RWPE1 (cell line): ENCODE results near the gene MTHFD1.
A peak's percentile ranks its signal among the peaks of the same experiment; 100 is the strongest.

Source experiments
- CTCF ChIA-PET: fragments of 350-600 bp; sonication (Branson Sonifier 250); formaldehyde crosslinking; extraction: SDS; loops from one replicate; lab custom pipeline; 2021; lab: Yijun Ruan, JAX
- POLR2A ChIA-PET: fragments of 400-600 bp; formaldehyde crosslinking; extraction: SDS; loops from one replicate; lab custom pipeline; 2020; ENCODE audit warnings: antibody characterized with exemption; ENCODE audit not compliant: low non-redundant PET; lab: Yijun Ruan, JAX
- DNase-seq: peaks from one replicate; pipeline ENCODE4 v3.0.0; 2012; ENCODE audit warnings: low spot score
- H3K27ac ChIP-seq: fragments of 450-650 bp; 2 replicates; pipeline ENCODE4 v1.5.1; 2017
- TF ChIP-seq, protein P1 (sequence below): fragments of 450-650 bp; conservative IDR thresholded peaks from 2 replicates; pipeline ENCODE4 v1.5.1; 2017; ENCODE audit warnings: low read depth, mild to moderate bottlenecking

MTHFD1 gene

DNA sequence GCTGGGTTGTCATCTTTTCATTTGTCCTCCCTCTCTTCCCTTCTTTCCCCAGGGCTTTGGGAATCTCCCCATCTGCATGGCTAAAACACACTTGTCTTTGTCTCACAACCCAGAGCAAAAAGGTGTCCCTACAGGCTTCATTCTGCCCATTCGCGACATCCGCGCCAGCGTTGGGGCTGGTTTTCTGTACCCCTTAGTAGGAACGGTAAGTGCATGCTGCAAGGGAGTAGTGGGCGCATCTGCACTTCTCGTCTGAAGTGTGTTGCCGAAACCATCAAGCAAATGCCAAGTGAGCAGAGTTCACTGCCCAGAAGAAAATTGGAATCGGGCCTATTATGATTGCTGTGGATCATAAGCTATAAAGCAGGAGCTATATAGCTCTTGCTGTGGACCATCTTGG lies 66.5 kb downstream of the MTHFD1 start:
- CTCF ChIA-PET: no interaction called here
- no peak for DNase-seq
- no peak overlapping the region for H3K27ac ChIP-seq
- TF ChIP-seq, protein P1, sequence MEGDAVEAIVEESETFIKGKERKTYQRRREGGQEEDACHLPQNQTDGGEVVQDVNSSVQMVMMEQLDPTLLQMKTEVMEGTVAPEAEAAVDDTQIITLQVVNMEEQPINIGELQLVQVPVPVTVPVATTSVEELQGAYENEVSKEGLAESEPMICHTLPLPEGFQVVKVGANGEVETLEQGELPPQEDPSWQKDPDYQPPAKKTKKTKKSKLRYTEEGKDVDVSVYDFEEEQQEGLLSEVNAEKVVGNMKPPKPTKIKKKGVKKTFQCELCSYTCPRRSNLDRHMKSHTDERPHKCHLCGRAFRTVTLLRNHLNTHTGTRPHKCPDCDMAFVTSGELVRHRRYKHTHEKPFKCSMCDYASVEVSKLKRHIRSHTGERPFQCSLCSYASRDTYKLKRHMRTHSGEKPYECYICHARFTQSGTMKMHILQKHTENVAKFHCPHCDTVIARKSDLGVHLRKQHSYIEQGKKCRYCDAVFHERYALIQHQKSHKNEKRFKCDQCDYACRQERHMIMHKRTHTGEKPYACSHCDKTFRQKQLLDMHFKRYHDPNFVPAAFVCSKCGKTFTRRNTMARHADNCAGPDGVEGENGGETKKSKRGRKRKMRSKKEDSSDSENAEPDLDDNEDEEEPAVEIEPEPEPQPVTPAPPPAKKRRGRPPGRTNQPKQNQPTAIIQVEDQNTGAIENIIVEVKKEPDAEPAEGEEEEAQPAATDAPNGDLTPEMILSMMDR: no peak
- POLR2A ChIA-PET: no interaction called here

DNA sequence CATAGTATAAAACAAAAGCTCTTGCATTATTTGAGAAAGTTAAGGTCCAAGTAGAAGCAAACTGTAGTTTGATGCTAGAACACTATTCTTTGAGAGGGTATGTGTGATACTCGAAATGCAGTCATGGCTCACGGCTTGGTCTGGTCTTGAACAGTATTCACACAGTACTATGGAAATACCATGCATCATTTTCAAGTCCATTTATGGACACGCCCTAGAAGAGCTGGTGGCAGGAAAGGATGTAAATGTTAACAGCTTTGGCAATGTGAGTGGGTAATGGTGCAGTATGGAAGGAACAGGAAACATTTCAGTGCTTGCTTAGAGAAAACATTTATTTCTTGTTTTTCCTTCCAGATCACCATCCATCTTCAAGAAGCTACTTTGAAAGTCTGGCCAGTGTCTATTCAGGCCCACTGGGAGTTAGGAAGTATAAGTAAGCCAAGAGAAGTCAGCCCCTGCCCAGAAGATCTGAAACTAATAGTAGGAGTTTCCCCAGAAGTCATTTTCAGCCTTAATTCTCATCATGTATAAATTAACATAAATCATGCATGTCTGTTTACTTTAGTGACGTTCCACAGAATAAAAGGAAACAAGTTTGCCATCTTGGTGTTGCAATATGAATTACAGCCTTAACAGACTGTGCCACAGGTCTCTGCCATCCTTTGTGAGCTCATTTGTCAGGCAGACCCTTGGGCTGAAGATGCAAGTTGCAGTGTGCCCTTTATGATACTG lies 71.4 kb downstream of the MTHFD1 start:
- ChIA-PET POLR2A (no interaction called here), CTCF (interaction anchor here (0.7 kb wide), 2 partner anchors 177 to 220 kb away, joined by 3 to 5 read pairs; no protein-coding TSS in a partner anchor)
- TF ChIP-seq, protein P1: no peak
- no peak overlapping the region for H3K27ac ChIP-seq
- DNase-seq: no peak

DNA sequence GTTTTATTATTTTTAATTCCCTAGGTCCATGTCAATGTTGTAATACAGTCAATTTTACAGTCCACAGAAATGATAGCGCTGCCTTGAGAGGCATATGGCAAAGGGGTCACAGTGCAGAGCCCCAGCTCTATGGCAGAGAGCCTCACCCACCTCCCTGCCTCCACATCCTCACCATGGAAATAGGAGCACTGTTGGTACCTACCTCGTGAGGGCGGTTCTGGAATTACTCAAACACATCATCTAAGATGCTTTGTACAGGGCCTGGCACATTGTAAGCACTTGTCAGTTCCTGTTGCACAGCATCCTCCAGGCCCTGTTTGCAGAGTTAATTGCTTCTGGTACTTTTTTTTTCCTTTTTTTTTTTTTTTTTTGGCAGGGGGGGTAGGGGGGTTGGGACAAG lies 73.1 kb downstream of the MTHFD1 start:
- CTCF ChIA-PET: no interaction called here
- TF ChIP-seq, protein P1: no peak
- POLR2A ChIA-PET: no interaction called here

DNA sequence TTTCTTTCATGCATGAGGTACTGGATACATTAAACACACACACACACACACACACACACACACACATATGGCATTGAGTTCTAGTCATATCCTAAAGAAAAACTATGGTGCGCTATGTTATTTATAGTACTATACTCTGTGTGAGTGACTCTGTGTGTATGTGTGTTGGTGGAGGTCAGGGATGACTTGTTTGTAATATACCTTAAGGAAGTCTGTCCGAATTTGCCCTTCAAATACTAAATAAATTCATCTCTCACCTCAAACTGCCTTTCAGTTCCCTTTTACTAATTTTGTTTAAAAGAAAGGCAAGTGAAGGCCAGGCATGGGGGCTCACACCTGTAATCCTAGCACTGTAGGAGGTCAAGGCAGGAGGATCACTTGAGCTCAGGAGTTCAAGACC lies 75.0 kb downstream of the MTHFD1 start:
- CTCF ChIA-PET: no interaction called here
- POLR2A ChIA-PET: no interaction called here
- DNase-seq: no peak

More for the DNA sequence above, 73.1 kb downstream of the MTHFD1 start:
- H3K27ac ChIP-seq: no peak overlapping the region
- DNase-seq: no peak

DNA sequence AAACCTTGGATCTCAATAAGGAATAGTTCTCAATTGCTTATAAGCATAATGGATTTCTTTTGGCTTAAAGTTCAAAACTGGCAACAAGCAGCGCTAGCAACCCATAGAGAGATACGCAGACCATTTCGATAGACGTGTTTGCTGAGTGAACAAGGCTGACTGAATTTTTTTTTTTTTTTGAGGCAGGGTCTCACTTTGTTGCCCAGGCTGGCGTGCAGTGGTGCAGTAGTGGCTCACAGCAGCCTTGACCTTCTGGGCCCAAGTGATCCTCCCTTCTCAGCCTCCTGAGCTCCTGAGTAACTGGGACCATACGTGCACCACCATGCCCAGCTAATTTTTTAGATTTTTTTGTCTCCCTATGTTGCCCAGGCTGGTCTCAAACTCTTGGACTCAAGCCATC lies 75.7 kb downstream of the MTHFD1 start:
- TF ChIP-seq, protein P1: no peak
- no peak for DNase-seq
- POLR2A ChIA-PET: no interaction called here
- no peak overlapping the region for H3K27ac ChIP-seq
- CTCF ChIA-PET: interaction anchor here (0.7 kb wide), 1 partner anchor 428 kb away, joined by 5 read pairs; no protein-coding TSS in a partner anchor

More for the DNA sequence above, 75.0 kb downstream of the MTHFD1 start:
- no peak overlapping the region for H3K27ac ChIP-seq
- TF ChIP-seq, protein P1: no peak

DNA sequence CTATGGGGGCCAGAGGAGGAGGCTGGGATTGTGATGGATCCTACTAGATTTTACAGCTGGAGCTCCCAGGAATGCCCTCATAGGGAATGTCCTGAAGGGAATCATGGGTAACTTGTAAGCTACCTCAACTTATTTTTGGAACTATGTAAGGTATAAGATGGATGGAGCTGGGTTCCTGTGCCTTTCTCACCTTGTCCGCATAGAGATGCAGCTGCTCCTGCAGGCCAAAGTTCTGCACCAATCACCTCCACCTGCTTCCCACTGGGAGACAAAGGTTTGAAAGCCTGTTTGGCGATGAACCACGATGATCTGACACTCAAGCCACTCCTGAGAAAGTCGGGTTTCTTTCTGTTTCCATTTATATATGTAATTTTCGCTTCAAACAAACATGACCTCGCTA lies 76.5 kb downstream of the MTHFD1 start:
- peak; percentile 14 for DNase-seq
- peak overlapping the region; percentile 29; the same call in 1 of the 2 replicates for H3K27ac ChIP-seq

More for the DNA sequence above, 76.5 kb downstream of the MTHFD1 start:
- ChIA-PET POLR2A (no interaction called here), CTCF (interaction anchor here (0.6 to 0.7 kb wide), 2 partner anchors 12 to 427 kb away, joined by 4 to 5 read pairs; no protein-coding TSS in a partner anchor)
- TF ChIP-seq, protein P1: no peak
